SK-N-SH (cell line): ENCODE data around the gene STX5. TPM values are rescaled to one million over a fixed set of nuclear protein-coding genes. Genes with fewer than 3 reads are reported as not detected.

Source experiments
- CTCF ChIA-PET: fragments of 300-600, 350-600 bp; formaldehyde crosslinking; extraction: SDS; loops from one replicate; lab custom pipeline; 2021; lab: Yijun Ruan, JAX
- POLR2A ChIA-PET: fragments of 350-600 bp; sonication (Branson Sonifier 250); formaldehyde crosslinking; extraction: SDS; loops from one replicate; lab custom pipeline; 2020; ENCODE audit warnings: antibody characterized with exemption, inconsistent platforms; lab: Yijun Ruan, JAX
- DNase-seq: peaks from one replicate; pipeline ENCODE4 v3.0.0; 2012
- H2AFZ ChIP-seq: fragments of 200-600 bp; sonication (generic); 2 replicates; pipeline ENCODE4 v1.8.1; 2016; ENCODE audit warnings: antibody characterized with exemption, mild to moderate bottlenecking, low read depth
- H3F3A ChIP-seq: fragments of 200-600 bp; sonication (generic); replicated peaks from 2 replicates; pipeline ENCODE3; 2016; ENCODE audit warnings: antibody characterized with exemption, mild to moderate bottlenecking; ENCODE audit not compliant: insufficient read depth
- H3K27ac ChIP-seq, 2 experiments: fragments of 200-500 bp in 1 of 2; fragments of 200-600 bp in 1 of 2; sonication (Bioruptor generic) in 1 of 2; sonication (generic), shearing (Covaris generic) in 1 of 2; 2 replicates each; pipeline versions ENCODE4 v1.5.1 to v1.6.1; 2014 to 2016; ENCODE audit warnings: low read depth in 2 of 2, inconsistent platforms in 1 of 2, low read length in 1 of 2, mild to moderate bottlenecking in 1 of 2, mixed read lengths in 1 of 2
- H3K27me3 ChIP-seq: fragments of 200-600 bp; sonication (generic), shearing (Covaris generic); 2 replicates; pipeline ENCODE4 v1.6.1; 2016; ENCODE audit warnings: mixed run types; ENCODE audit not compliant: insufficient read depth
- H3K36me3 ChIP-seq, 2 experiments: fragments of 200-500 bp in 1 of 2; fragments of 200-600 bp in 1 of 2; sonication (Bioruptor generic) in 1 of 2; sonication (generic) in 1 of 2; replicated peaks in 1 of 2; 2 replicates each; pipeline versions ENCODE3 to v1.5.1; 2014 to 2016; ENCODE audit warnings: low read length in 1 of 2, mild to moderate bottlenecking in 1 of 2; ENCODE audit not compliant: insufficient read depth in 2 of 2, control insufficient read depth in 1 of 2
- H3K4me1 ChIP-seq, 2 experiments: fragments of 200-500 bp in 1 of 2; fragments of 200-600 bp in 1 of 2; sonication (Bioruptor generic) in 1 of 2; sonication (generic), shearing (Covaris generic) in 1 of 2; 2 replicates each; pipeline versions ENCODE4 v1.5.1 to v1.6.1; 2014 to 2016; ENCODE audit warnings: low read depth in 1 of 2, low read length in 1 of 2, mixed run types in 1 of 2; ENCODE audit not compliant: insufficient read depth in 2 of 2, control insufficient read depth in 1 of 2
- H3K4me2 ChIP-seq: fragments of 200-600 bp; sonication (generic), shearing (Covaris generic); 2 replicates; pipeline ENCODE4 v1.6.1; 2017; ENCODE audit warnings: mixed run types
- H3K4me3 ChIP-seq, 2 experiments: fragments of 200-500 bp in 1 of 2; fragments of 200-600 bp in 1 of 2; sonication (Bioruptor generic) in 1 of 2; sonication (generic), shearing (Covaris generic) in 1 of 2; 2 replicates each; pipeline versions ENCODE4 v1.5.1 to v1.8.1; 2014 to 2016; ENCODE audit warnings: low read depth in 2 of 2, inconsistent platforms in 1 of 2, low read length in 1 of 2, mild to moderate bottlenecking in 1 of 2, mixed read lengths in 1 of 2, moderate library complexity in 1 of 2
- H3K79me2 ChIP-seq: fragments of 200-600 bp; sonication (generic); 2 replicates; pipeline ENCODE4 v1.8.1; 2017; ENCODE audit warnings: mild to moderate bottlenecking; ENCODE audit not compliant: insufficient read depth
- H3K9ac ChIP-seq: fragments of 200-600 bp; sonication (generic); 2 replicates; pipeline ENCODE4 v1.6.1; 2017; ENCODE audit warnings: mixed run types
- H3K9me2 ChIP-seq: fragments of 200-600 bp; sonication (generic); 2 replicates; pipeline ENCODE4 v1.6.1; 2017; ENCODE audit warnings: mixed run types
- H3K9me3 ChIP-seq: fragments of 200-600 bp; sonication (generic); 2 replicates; pipeline ENCODE4 v1.6.1; 2017; ENCODE audit warnings: mixed run types, mild to moderate bottlenecking, moderate library complexity
- H4K20me1 ChIP-seq: fragments of 200-600 bp; sonication (generic); 2 replicates; pipeline ENCODE4 v1.6.1; 2017; ENCODE audit warnings: mild to moderate bottlenecking, mixed run types; ENCODE audit not compliant: insufficient read depth
- ELF1 ChIP-seq: IDR thresholded peaks from 2 replicates; pipeline ENCODE4 v1.4.0; 2012
- EZH2phosphoT487 ChIP-seq: fragments of 200-600 bp; sonication (generic); IDR thresholded peaks from 2 replicates; pipeline ENCODE4 v1.6.1; 2017; ENCODE audit warnings: low read depth, mixed run types, mild to moderate bottlenecking, antibody characterized with exemption, moderate library complexity, borderline replicate concordance
- FOSL2 ChIP-seq: IDR thresholded peaks from 2 replicates; pipeline ENCODE4 v1.4.0; 2012; ENCODE audit warnings: low read depth, mild to moderate bottlenecking, moderate library complexity, borderline replicate concordance
- FOXJ3 ChIP-seq: sonication (generic); formaldehyde crosslinking; IDR thresholded peaks from 2 replicates; pipeline ENCODE4 v1.5.1; 2020; ENCODE audit warnings: mild to moderate bottlenecking, missing genetic modification reagents
- FOXM1 ChIP-seq: IDR thresholded peaks from 2 replicates; pipeline ENCODE4 v1.4.0; 2012; ENCODE audit warnings: low read depth, mild to moderate bottlenecking
- GABPA ChIP-seq: IDR thresholded peaks from 2 replicates; pipeline ENCODE4 v1.4.0; 2012; ENCODE audit warnings: low read depth, mild to moderate bottlenecking
- JUND ChIP-seq: IDR thresholded peaks from 2 replicates; pipeline ENCODE4 v1.4.0; 2012
- MEF2A ChIP-seq: IDR thresholded peaks from 2 replicates; pipeline ENCODE4 v1.4.0; 2012; ENCODE audit warnings: low read depth, borderline replicate concordance
- NFIC ChIP-seq: IDR thresholded peaks from 2 replicates; pipeline ENCODE4 v1.4.0; 2012; ENCODE audit warnings: borderline replicate concordance
- NRF1 ChIP-seq: IDR thresholded peaks from 2 replicates; pipeline ENCODE4 v1.6.1; 2012; ENCODE audit warnings: low read depth, mild to moderate bottlenecking, low read length
- POLR2AphosphoS5 ChIP-seq: IDR thresholded peaks from 2 replicates; pipeline ENCODE4 v1.6.1; 2012; ENCODE audit warnings: low read depth, low read length
- RCOR1 ChIP-seq: fragments of 150-350 bp; IDR thresholded peaks from 2 replicates; pipeline ENCODE4 v1.6.1; 2017; ENCODE audit warnings: antibody characterized with exemption, low read length
- RFX5 ChIP-seq: IDR thresholded peaks from 2 replicates; pipeline ENCODE4 v1.6.1; 2012; ENCODE audit warnings: mild to moderate bottlenecking, improper control_type of control experiment, low read length
- TAF1 ChIP-seq: IDR thresholded peaks from 2 replicates; pipeline ENCODE4 v1.6.1; 2012; ENCODE audit warnings: low read depth, mild to moderate bottlenecking, low read length, moderate library complexity, borderline replicate concordance
- TEAD4 ChIP-seq: IDR thresholded peaks from 2 replicates; pipeline ENCODE4 v1.4.0; 2012; ENCODE audit warnings: mild to moderate bottlenecking, borderline replicate concordance; ENCODE audit not compliant: insufficient read depth
- WGBS: methylation state at CpG from one replicate; pipeline ENCODE4 v1.1.6; 2017; ENCODE audit warnings: low lambda C conversion rate; 5-methylcytosine and 5-hydroxymethylcytosine counted together
- polyA plus RNA-seq, 3 experiments: library from polyadenylated mRNA; depleted of rRNA; stranded (reverse); fragments of >200 nt; gene quantifications; 2 replicates each; pipeline ENCODE4 v1.2.3, GENCODE V29; 2012
- TF ChIP-seq, protein P1 (sequence below): fragments of 150-350 bp; IDR thresholded peaks from 2 replicates; pipeline ENCODE4 v1.6.1; 2016; ENCODE audit warnings: mild to moderate bottlenecking, low read depth, low read length
- TF ChIP-seq, protein P2 (sequence below): fragments of 150-350 bp; IDR thresholded peaks from 2 replicates; pipeline ENCODE4 v1.6.1; 2017; ENCODE audit warnings: antibody characterized with exemption, low read length, low read depth, borderline replicate concordance
- TF ChIP-seq, protein P3 (sequence below): IDR thresholded peaks from 2 replicates; pipeline ENCODE4 v1.6.1; 2012; ENCODE audit warnings: mild to moderate bottlenecking, low read depth, low read length, moderate library complexity
- TF ChIP-seq, protein P4 (sequence below): fragments of 200-600 bp; sonication (generic); IDR thresholded peaks from 2 replicates; pipeline ENCODE4 v1.6.1; 2017; ENCODE audit warnings: antibody characterized with exemption, mild to moderate bottlenecking, moderate library complexity

The STX5 gene
- polyA plus RNA-seq, 1 of the 3 experiments (the other 2 are of a cell fraction): 24.2 TPM

DNA sequence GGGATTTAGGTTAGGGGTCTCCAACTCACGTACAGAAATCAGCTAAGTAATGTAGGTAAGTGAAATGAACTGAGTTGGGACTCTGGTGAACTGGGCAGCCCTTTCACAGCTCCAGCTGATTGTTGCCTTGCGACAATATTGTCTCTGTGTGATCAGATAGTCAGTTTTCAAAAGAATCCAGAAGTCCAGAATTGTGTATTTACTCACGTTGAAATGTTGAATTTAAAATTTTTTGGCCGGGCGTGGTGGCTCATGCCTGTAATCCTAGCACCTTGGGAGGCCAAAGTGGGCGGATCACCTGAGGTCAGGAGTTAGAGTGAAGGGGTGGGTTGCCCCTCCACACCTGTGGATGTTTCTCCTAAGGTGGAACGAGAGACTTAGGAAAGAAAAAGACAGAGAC lies 26.4 kb upstream of the STX5 start:
- H3K36me3 ChIP-seq: peaks cover 18 to 20% of the 10 kb centered on the region in 2 experiments
- H3K4me1 ChIP-seq: peaks cover 12 to 17% of the 10 kb centered on the region in 2 experiments; a peak in 3 of 4 replicates
- H3K9me3 ChIP-seq: no peaks in the 10 kb centered on the region
- TF ChIP-seq TEAD4: no peak
- TF ChIP-seq POLR2AphosphoS5: no peak
- no peak for TF ChIP-seq NFIC
- no peak for TF ChIP-seq ELF1
- no peak for TF ChIP-seq RCOR1
- TF ChIP-seq JUND: no peak
- no peak for TF ChIP-seq RFX5
- TF ChIP-seq GABPA: no peak
- no peak for TF ChIP-seq FOXJ3 (CRISPR knock-in tag)
- TF ChIP-seq EZH2phosphoT487: no peak
- no peak for TF ChIP-seq FOSL2
- TF ChIP-seq, protein P1, sequence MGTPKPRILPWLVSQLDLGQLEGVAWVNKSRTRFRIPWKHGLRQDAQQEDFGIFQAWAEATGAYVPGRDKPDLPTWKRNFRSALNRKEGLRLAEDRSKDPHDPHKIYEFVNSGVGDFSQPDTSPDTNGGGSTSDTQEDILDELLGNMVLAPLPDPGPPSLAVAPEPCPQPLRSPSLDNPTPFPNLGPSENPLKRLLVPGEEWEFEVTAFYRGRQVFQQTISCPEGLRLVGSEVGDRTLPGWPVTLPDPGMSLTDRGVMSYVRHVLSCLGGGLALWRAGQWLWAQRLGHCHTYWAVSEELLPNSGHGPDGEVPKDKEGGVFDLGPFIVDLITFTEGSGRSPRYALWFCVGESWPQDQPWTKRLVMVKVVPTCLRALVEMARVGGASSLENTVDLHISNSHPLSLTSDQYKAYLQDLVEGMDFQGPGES: no peak
- TF ChIP-seq FOXM1: no peak
- TF ChIP-seq, protein P2, sequence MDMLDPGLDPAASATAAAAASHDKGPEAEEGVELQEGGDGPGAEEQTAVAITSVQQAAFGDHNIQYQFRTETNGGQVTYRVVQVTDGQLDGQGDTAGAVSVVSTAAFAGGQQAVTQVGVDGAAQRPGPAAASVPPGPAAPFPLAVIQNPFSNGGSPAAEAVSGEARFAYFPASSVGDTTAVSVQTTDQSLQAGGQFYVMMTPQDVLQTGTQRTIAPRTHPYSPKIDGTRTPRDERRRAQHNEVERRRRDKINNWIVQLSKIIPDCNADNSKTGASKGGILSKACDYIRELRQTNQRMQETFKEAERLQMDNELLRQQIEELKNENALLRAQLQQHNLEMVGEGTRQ: no peak
- no peak for TF ChIP-seq NRF1
- TF ChIP-seq, protein P3, sequence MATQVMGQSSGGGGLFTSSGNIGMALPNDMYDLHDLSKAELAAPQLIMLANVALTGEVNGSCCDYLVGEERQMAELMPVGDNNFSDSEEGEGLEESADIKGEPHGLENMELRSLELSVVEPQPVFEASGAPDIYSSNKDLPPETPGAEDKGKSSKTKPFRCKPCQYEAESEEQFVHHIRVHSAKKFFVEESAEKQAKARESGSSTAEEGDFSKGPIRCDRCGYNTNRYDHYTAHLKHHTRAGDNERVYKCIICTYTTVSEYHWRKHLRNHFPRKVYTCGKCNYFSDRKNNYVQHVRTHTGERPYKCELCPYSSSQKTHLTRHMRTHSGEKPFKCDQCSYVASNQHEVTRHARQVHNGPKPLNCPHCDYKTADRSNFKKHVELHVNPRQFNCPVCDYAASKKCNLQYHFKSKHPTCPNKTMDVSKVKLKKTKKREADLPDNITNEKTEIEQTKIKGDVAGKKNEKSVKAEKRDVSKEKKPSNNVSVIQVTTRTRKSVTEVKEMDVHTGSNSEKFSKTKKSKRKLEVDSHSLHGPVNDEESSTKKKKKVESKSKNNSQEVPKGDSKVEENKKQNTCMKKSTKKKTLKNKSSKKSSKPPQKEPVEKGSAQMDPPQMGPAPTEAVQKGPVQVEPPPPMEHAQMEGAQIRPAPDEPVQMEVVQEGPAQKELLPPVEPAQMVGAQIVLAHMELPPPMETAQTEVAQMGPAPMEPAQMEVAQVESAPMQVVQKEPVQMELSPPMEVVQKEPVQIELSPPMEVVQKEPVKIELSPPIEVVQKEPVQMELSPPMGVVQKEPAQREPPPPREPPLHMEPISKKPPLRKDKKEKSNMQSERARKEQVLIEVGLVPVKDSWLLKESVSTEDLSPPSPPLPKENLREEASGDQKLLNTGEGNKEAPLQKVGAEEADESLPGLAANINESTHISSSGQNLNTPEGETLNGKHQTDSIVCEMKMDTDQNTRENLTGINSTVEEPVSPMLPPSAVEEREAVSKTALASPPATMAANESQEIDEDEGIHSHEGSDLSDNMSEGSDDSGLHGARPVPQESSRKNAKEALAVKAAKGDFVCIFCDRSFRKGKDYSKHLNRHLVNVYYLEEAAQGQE: no peak
- TF ChIP-seq, protein P4, sequence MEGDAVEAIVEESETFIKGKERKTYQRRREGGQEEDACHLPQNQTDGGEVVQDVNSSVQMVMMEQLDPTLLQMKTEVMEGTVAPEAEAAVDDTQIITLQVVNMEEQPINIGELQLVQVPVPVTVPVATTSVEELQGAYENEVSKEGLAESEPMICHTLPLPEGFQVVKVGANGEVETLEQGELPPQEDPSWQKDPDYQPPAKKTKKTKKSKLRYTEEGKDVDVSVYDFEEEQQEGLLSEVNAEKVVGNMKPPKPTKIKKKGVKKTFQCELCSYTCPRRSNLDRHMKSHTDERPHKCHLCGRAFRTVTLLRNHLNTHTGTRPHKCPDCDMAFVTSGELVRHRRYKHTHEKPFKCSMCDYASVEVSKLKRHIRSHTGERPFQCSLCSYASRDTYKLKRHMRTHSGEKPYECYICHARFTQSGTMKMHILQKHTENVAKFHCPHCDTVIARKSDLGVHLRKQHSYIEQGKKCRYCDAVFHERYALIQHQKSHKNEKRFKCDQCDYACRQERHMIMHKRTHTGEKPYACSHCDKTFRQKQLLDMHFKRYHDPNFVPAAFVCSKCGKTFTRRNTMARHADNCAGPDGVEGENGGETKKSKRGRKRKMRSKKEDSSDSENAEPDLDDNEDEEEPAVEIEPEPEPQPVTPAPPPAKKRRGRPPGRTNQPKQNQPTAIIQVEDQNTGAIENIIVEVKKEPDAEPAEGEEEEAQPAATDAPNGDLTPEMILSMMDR: no peak
- TF ChIP-seq TAF1: no peak
- TF ChIP-seq MEF2A: no peak
- peaks cover 21% of the 10 kb centered on the region for H4K20me1 ChIP-seq
- 78% methylated on average over 7 of the region's 7 CpGs for WGBS
- peaks cover 52% of the 10 kb centered on the region for H3K79me2 ChIP-seq
- H3K27ac ChIP-seq: no peak overlapping the region
- no peak overlapping the region for H2AFZ ChIP-seq
- no peak for DNase-seq
- H3F3A ChIP-seq: peaks cover 23% of the 10 kb centered on the region
- H3K27me3 ChIP-seq: no peaks in the 10 kb centered on the region
- ChIA-PET CTCF (interaction anchor here (5.2 kb wide), 1 partner anchor 72 kb away, joined by 46 read pairs; the partner anchor contains the start of gene TMEM179B), POLR2A (interaction anchor here (9.4 kb wide), 1 partner anchor 18 kb away, joined by 146 read pairs; the partner anchor contains the start of gene WDR74)
- H3K9ac ChIP-seq: no peak overlapping the region
- H3K4me2 ChIP-seq: no peak overlapping the region
- H3K9me2 ChIP-seq: no peaks in the 10 kb centered on the region
- no peak overlapping the region for H3K4me3 ChIP-seq
